SK-N-SH (cell line): Measurements from ENCODE around the gene MUC2. TPM values are rescaled to one million over a fixed set of nuclear protein-coding genes. Genes with fewer than 3 reads are reported as not detected.

ENCODE experiments used
- CTCF ChIA-PET: fragments of 300-600, 350-600 bp; formaldehyde crosslinking; extraction: SDS; loops from one replicate; lab custom pipeline; 2021; lab: Yijun Ruan, JAX
- POLR2A ChIA-PET: fragments of 350-600 bp; sonication (Branson Sonifier 250); formaldehyde crosslinking; extraction: SDS; loops from one replicate; lab custom pipeline; 2020; ENCODE audit warnings: antibody characterized with exemption, inconsistent platforms; lab: Yijun Ruan, JAX
- DNase-seq: peaks from one replicate; pipeline ENCODE4 v3.0.0; 2012
- H2AFZ ChIP-seq: fragments of 200-600 bp; sonication (generic); 2 replicates; pipeline ENCODE4 v1.8.1; 2016; ENCODE audit warnings: antibody characterized with exemption, mild to moderate bottlenecking, low read depth
- H3F3A ChIP-seq: fragments of 200-600 bp; sonication (generic); replicated peaks from 2 replicates; pipeline ENCODE3; 2016; ENCODE audit warnings: antibody characterized with exemption, mild to moderate bottlenecking; ENCODE audit not compliant: insufficient read depth
- H3K27ac ChIP-seq, 2 experiments: fragments of 200-500 bp in 1 of 2; fragments of 200-600 bp in 1 of 2; sonication (Bioruptor generic) in 1 of 2; sonication (generic), shearing (Covaris generic) in 1 of 2; 2 replicates each; pipeline versions ENCODE4 v1.5.1 to v1.6.1; 2014 to 2016; ENCODE audit warnings: low read depth in 2 of 2, inconsistent platforms in 1 of 2, low read length in 1 of 2, mild to moderate bottlenecking in 1 of 2, mixed read lengths in 1 of 2
- H3K27me3 ChIP-seq: fragments of 200-600 bp; sonication (generic), shearing (Covaris generic); 2 replicates; pipeline ENCODE4 v1.6.1; 2016; ENCODE audit warnings: mixed run types; ENCODE audit not compliant: insufficient read depth
- H3K36me3 ChIP-seq, 2 experiments: fragments of 200-500 bp in 1 of 2; fragments of 200-600 bp in 1 of 2; sonication (Bioruptor generic) in 1 of 2; sonication (generic) in 1 of 2; replicated peaks in 1 of 2; 2 replicates each; pipeline versions ENCODE3 to v1.5.1; 2014 to 2016; ENCODE audit warnings: low read length in 1 of 2, mild to moderate bottlenecking in 1 of 2; ENCODE audit not compliant: insufficient read depth in 2 of 2, control insufficient read depth in 1 of 2
- H3K4me1 ChIP-seq, 2 experiments: fragments of 200-500 bp in 1 of 2; fragments of 200-600 bp in 1 of 2; sonication (Bioruptor generic) in 1 of 2; sonication (generic), shearing (Covaris generic) in 1 of 2; 2 replicates each; pipeline versions ENCODE4 v1.5.1 to v1.6.1; 2014 to 2016; ENCODE audit warnings: low read depth in 1 of 2, low read length in 1 of 2, mixed run types in 1 of 2; ENCODE audit not compliant: insufficient read depth in 2 of 2, control insufficient read depth in 1 of 2
- H3K4me2 ChIP-seq: fragments of 200-600 bp; sonication (generic), shearing (Covaris generic); 2 replicates; pipeline ENCODE4 v1.6.1; 2017; ENCODE audit warnings: mixed run types
- H3K4me3 ChIP-seq, 2 experiments: fragments of 200-500 bp in 1 of 2; fragments of 200-600 bp in 1 of 2; sonication (Bioruptor generic) in 1 of 2; sonication (generic), shearing (Covaris generic) in 1 of 2; 2 replicates each; pipeline versions ENCODE4 v1.5.1 to v1.8.1; 2014 to 2016; ENCODE audit warnings: low read depth in 2 of 2, inconsistent platforms in 1 of 2, low read length in 1 of 2, mild to moderate bottlenecking in 1 of 2, mixed read lengths in 1 of 2, moderate library complexity in 1 of 2
- H3K79me2 ChIP-seq: fragments of 200-600 bp; sonication (generic); 2 replicates; pipeline ENCODE4 v1.8.1; 2017; ENCODE audit warnings: mild to moderate bottlenecking; ENCODE audit not compliant: insufficient read depth
- H3K9ac ChIP-seq: fragments of 200-600 bp; sonication (generic); 2 replicates; pipeline ENCODE4 v1.6.1; 2017; ENCODE audit warnings: mixed run types
- H3K9me2 ChIP-seq: fragments of 200-600 bp; sonication (generic); 2 replicates; pipeline ENCODE4 v1.6.1; 2017; ENCODE audit warnings: mixed run types
- H3K9me3 ChIP-seq: fragments of 200-600 bp; sonication (generic); 2 replicates; pipeline ENCODE4 v1.6.1; 2017; ENCODE audit warnings: mixed run types, mild to moderate bottlenecking, moderate library complexity
- H4K20me1 ChIP-seq: fragments of 200-600 bp; sonication (generic); 2 replicates; pipeline ENCODE4 v1.6.1; 2017; ENCODE audit warnings: mild to moderate bottlenecking, mixed run types; ENCODE audit not compliant: insufficient read depth
- CTCF ChIP-seq: fragments of 200-600 bp; sonication (generic); IDR thresholded peaks from 2 replicates; pipeline ENCODE4 v1.6.1; 2017; ENCODE audit warnings: antibody characterized with exemption, mild to moderate bottlenecking, moderate library complexity
- ELF1 ChIP-seq: IDR thresholded peaks from 2 replicates; pipeline ENCODE4 v1.4.0; 2012
- EP300 ChIP-seq, 2 experiments: IDR thresholded peaks; 2 replicates each; pipeline versions ENCODE4 v1.4.0 to v1.6.1; 2012; ENCODE audit warnings: borderline replicate concordance in 1 of 2, low read depth in 1 of 2, low read length in 1 of 2
- EZH2phosphoT487 ChIP-seq: fragments of 200-600 bp; sonication (generic); IDR thresholded peaks from 2 replicates; pipeline ENCODE4 v1.6.1; 2017; ENCODE audit warnings: low read depth, mixed run types, mild to moderate bottlenecking, antibody characterized with exemption, moderate library complexity, borderline replicate concordance
- FOSL2 ChIP-seq: IDR thresholded peaks from 2 replicates; pipeline ENCODE4 v1.4.0; 2012; ENCODE audit warnings: low read depth, mild to moderate bottlenecking, moderate library complexity, borderline replicate concordance
- FOXM1 ChIP-seq: IDR thresholded peaks from 2 replicates; pipeline ENCODE4 v1.4.0; 2012; ENCODE audit warnings: low read depth, mild to moderate bottlenecking
- GATA2 ChIP-seq: sonication (generic); formaldehyde crosslinking; IDR thresholded peaks from 2 replicates; pipeline ENCODE4 v1.5.0; 2020; ENCODE audit warnings: mild to moderate bottlenecking, missing genetic modification reagents
- IRF3 ChIP-seq: fragments of 150-350 bp; IDR thresholded peaks from 2 replicates; pipeline ENCODE4 v1.6.1; 2016; ENCODE audit warnings: mild to moderate bottlenecking, low read depth, low read length
- MAX ChIP-seq: IDR thresholded peaks from 2 replicates; pipeline ENCODE4 v1.4.0; 2012; ENCODE audit warnings: low read depth
- MXI1 ChIP-seq: IDR thresholded peaks from 2 replicates; pipeline ENCODE4 v1.6.1; 2012; ENCODE audit warnings: mild to moderate bottlenecking, low read depth, low read length, improper control_type of control experiment
- NRF1 ChIP-seq: IDR thresholded peaks from 2 replicates; pipeline ENCODE4 v1.6.1; 2012; ENCODE audit warnings: low read depth, mild to moderate bottlenecking, low read length
- RAD21 ChIP-seq: IDR thresholded peaks from 2 replicates; pipeline ENCODE4 v1.6.1; 2012; ENCODE audit warnings: mild to moderate bottlenecking, low read length
- RCOR1 ChIP-seq: fragments of 150-350 bp; IDR thresholded peaks from 2 replicates; pipeline ENCODE4 v1.6.1; 2017; ENCODE audit warnings: antibody characterized with exemption, low read length
- RFX5 ChIP-seq: IDR thresholded peaks from 2 replicates; pipeline ENCODE4 v1.6.1; 2012; ENCODE audit warnings: mild to moderate bottlenecking, improper control_type of control experiment, low read length
- RXRA ChIP-seq: IDR thresholded peaks from 2 replicates; pipeline ENCODE4 v1.4.0; 2012; ENCODE audit warnings: low read depth, mild to moderate bottlenecking, borderline replicate concordance
- SMC3 ChIP-seq: IDR thresholded peaks from 2 replicates; pipeline ENCODE4 v1.6.1; 2012; ENCODE audit warnings: low read depth, low read length, improper control_type of control experiment
- TCF12 ChIP-seq: IDR thresholded peaks from 2 replicates; pipeline ENCODE4 v1.4.0; 2012
- WGBS: methylation state at CpG from one replicate; pipeline ENCODE4 v1.1.6; 2017; ENCODE audit warnings: low lambda C conversion rate; 5-methylcytosine and 5-hydroxymethylcytosine counted together
- polyA plus RNA-seq, 3 experiments: library from polyadenylated mRNA; depleted of rRNA; stranded (reverse); fragments of >200 nt; gene quantifications; 2 replicates each; pipeline ENCODE4 v1.2.3, GENCODE V29; 2012
- TF ChIP-seq, protein P1 (sequence below): fragments of 150-350 bp; IDR thresholded peaks from 2 replicates; pipeline ENCODE4 v1.6.1; 2017; ENCODE audit warnings: antibody characterized with exemption, low read length, low read depth, borderline replicate concordance
- TF ChIP-seq, protein P2 (sequence below): IDR thresholded peaks from 2 replicates; pipeline ENCODE4 v1.4.0; 2012; ENCODE audit warnings: low read depth, borderline replicate concordance

Gene MUC2
- polyA plus RNA-seq, 1 of the 3 experiments (the other 2 are of a cell fraction) = not detected

DNA sequence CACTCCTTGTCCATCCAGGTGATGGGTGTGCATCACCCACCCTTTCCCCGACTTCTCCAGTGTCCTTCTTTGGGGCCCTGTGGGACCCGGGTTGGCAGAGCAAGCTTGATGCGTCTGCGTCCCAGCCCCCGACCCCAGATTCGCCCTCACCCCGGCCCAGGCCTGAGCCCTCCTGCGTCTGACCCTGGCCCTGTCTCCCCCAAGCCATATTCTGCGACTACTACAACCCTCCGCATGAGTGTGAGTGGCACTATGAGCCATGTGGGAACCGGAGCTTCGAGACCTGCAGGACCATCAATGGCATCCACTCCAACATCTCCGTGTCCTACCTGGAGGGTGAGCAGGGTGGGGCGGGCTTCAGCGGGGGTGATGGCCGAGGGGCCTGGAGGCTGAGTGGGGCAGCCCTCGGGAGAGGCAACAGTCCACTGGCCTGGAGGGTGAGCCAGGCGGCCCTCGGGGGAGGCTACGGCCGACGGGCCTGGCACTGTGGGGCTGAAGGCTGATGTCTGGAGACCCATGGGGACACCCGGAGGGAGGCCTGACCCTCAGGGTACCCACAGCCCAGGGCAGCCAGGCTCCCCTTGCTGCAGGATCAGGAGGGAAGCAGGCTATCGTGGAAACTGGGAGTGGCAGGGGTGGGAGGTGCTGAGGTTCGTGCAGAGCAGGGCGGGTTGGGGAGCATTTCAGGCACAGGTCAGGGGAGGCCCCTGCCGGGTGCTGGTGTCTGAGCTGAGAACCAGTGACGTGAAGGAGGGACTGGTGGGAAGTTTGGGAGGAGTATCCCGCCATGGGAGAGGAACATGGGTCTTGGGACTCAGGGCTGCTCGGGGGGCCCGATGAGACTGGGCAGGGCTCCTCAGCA lies 15.3 kb downstream of the MUC2 start:
- Histone ChIP-seq H3K79me2 (no peaks in the 10 kb centered on the region), H4K20me1 (no peaks in the 10 kb centered on the region), H2AFZ (no peak overlapping the region), H3K9ac (no peak overlapping the region), H3K4me1 (no peaks in the 10 kb centered on the region), H3F3A (no peaks in the 10 kb centered on the region), H3K9me3 (no peaks in the 10 kb centered on the region), H3K9me2 (no peaks in the 10 kb centered on the region), H3K4me3 (no peak overlapping the region), H3K27ac (no peak overlapping the region), H3K27me3 (no peaks in the 10 kb centered on the region), H3K4me2 (no peak overlapping the region)
- 71% methylated on average over 16 of the region's 31 CpGs for WGBS
- POLR2A ChIA-PET = no interaction called here
- CTCF ChIA-PET = interaction anchor here (1.0 kb wide), 1 partner anchor 242 kb away, joined by 4 read pairs; no protein-coding TSS in a partner anchor
- no peak for DNase-seq
- TF ChIP-seq EP300 (IDR thresholded peaks at IDR 0.05; ENCODE audit: borderline replicate concordance in 1 of 2, low read depth in 1 of 2, low read length in 1 of 2) (no peak), RAD21 (no peak), IRF3 (no peak), NRF1 (no peak), RXRA (no peak), GATA2 (CRISPR knock-in tag) (no peak), FOXM1 (no peak), RFX5 (no peak), FOSL2 (no peak), MAX (no peak), CTCF (no peak), MXI1 (no peak), SMC3 (no peak), EZH2phosphoT487 (no peak), TCF12 (no peak), RCOR1 (no peak), ELF1 (no peak)
- TF ChIP-seq, protein P1, sequence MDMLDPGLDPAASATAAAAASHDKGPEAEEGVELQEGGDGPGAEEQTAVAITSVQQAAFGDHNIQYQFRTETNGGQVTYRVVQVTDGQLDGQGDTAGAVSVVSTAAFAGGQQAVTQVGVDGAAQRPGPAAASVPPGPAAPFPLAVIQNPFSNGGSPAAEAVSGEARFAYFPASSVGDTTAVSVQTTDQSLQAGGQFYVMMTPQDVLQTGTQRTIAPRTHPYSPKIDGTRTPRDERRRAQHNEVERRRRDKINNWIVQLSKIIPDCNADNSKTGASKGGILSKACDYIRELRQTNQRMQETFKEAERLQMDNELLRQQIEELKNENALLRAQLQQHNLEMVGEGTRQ = no peak
- TF ChIP-seq, protein P2, sequence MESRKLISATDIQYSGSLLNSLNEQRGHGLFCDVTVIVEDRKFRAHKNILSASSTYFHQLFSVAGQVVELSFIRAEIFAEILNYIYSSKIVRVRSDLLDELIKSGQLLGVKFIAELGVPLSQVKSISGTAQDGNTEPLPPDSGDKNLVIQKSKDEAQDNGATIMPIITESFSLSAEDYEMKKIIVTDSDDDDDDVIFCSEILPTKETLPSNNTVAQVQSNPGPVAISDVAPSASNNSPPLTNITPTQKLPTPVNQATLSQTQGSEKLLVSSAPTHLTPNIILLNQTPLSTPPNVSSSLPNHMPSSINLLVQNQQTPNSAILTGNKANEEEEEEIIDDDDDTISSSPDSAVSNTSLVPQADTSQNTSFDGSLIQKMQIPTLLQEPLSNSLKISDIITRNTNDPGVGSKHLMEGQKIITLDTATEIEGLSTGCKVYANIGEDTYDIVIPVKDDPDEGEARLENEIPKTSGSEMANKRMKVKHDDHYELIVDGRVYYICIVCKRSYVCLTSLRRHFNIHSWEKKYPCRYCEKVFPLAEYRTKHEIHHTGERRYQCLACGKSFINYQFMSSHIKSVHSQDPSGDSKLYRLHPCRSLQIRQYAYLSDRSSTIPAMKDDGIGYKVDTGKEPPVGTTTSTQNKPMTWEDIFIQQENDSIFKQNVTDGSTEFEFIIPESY = no peak
- TF ChIP-seq, all 33 proteins: peak for 0
- H3K36me3 ChIP-seq = no peaks in the 10 kb centered on the region
